GM18907 (cell line): ENCODE data around the gene CLIC6.

Experiments
- ATAC-seq: cut with Tn5 transposase; IDR thresholded peaks from one replicate; pipeline ENCODE4 v1.9.1; 2021; ENCODE audit warnings: mild to moderate bottlenecking, moderate library complexity; ENCODE audit not compliant: unreplicated experiment

Gene CLIC6

GRCh38 chr21:34762786-34763185 is 94.0 kb downstream of the CLIC6 start:
- no peak for ATAC-seq

GRCh38 chr21:34764715-34765284 is 96.0 kb downstream of the CLIC6 start:
- no peak for ATAC-seq

- ATAC-seq, result no peak
Observed at GRCh38 chr21:34765619-34766018, 96.8 kb downstream of the CLIC6 start.

- ATAC-seq, result no peak
Observed at GRCh38 chr21:34766862-34767261, 98.1 kb downstream of the CLIC6 start.
